OCI-LY3 (cell line): ENCODE results near the gene SNX33.
"Not testable (repeated sequence)": the region's sequence is repeated elsewhere in the genome, so short reads cannot be mapped to it uniquely, and the experiment has no call there.

Experiments used
- H2AFZ ChIP-seq: fragments of 200-600, 300-600 bp; shearing (Covaris generic); 2 replicates; pipeline ENCODE4 v1.6.0; 2014; ENCODE audit warnings: antibody characterized with exemption, low read depth, low read length
- H3K27ac ChIP-seq: fragments of 200-600, 300-600 bp; sonication (generic); 2 replicates; pipeline ENCODE4 v1.5.1; 2014; ENCODE audit warnings: mild to moderate bottlenecking, low read length, moderate library complexity, mixed read lengths
- H3K27me3 ChIP-seq: fragments of 200-600, 300-600 bp; sonication (generic); 2 replicates; pipeline ENCODE4 v1.6.1; 2014; ENCODE audit warnings: low read depth, low read length, mixed read lengths
- H3K36me3 ChIP-seq: fragments of 200-600, 300-600 bp; sonication (generic); replicated peaks from 2 replicates; pipeline ENCODE3; 2014; ENCODE audit warnings: low read depth, low read length, mixed read lengths
- H3K4me1 ChIP-seq: fragments of 300-600, 200-600 bp; sonication (generic); 2 replicates; pipeline ENCODE4 v1.6.1; 2014; ENCODE audit warnings: low read length, mixed read lengths
- H3K4me2 ChIP-seq: fragments of 200-600, 300-600 bp; sonication (generic); 2 replicates; pipeline ENCODE4 v1.6.1; 2014; ENCODE audit warnings: low read length, mixed read lengths
- H3K4me3 ChIP-seq: fragments of 300-600, 200-600 bp; sonication (generic); 2 replicates; pipeline ENCODE4 v1.5.1; 2014; ENCODE audit warnings: antibody characterized with exemption, mild to moderate bottlenecking, low read length, moderate library complexity
- H3K79me2 ChIP-seq: fragments of 300-600, 200-600 bp; shearing (Covaris generic); 2 replicates; pipeline ENCODE4 v1.6.1; 2014; ENCODE audit warnings: mild to moderate bottlenecking, low read length, mixed read lengths
- H3K9ac ChIP-seq: fragments of 300-600, 200-600 bp; shearing (Covaris generic); 2 replicates; pipeline ENCODE4 v1.6.0; 2014; ENCODE audit warnings: mild to moderate bottlenecking, low read length, moderate library complexity
- H3K9me3 ChIP-seq: fragments of 200-600, 300-600 bp; shearing (Covaris generic); 2 replicates; pipeline ENCODE4 v1.6.1; 2014; ENCODE audit warnings: low read length, mixed read lengths; ENCODE audit not compliant: insufficient read depth
- H4K20me1 ChIP-seq: fragments of 200-600, 300-600 bp; sonication (generic); 2 replicates; pipeline ENCODE4 v1.6.1; 2016; ENCODE audit warnings: low read length, mixed read lengths; ENCODE audit not compliant: insufficient read depth
- CTCF ChIP-seq: fragments of 200-600, 300-600 bp; sonication (generic); IDR thresholded peaks from 2 replicates; pipeline ENCODE4 v1.5.1; 2014; ENCODE audit warnings: antibody characterized with exemption, low read length, low read depth
- EZH2phosphoT487 ChIP-seq: fragments of 200-600 bp; shearing (Covaris generic); IDR thresholded peaks from 2 replicates; pipeline ENCODE4 v1.6.1; 2018; ENCODE audit warnings: antibody characterized with exemption, mixed run types, low read depth

SNX33 gene

GRCh38 chr15:75682181-75683135 lies 34.7 kb downstream of the SNX33 start:
- Histone ChIP-seq H3K4me2 (no peak overlapping the region), H2AFZ (no peak overlapping the region), H3K4me3 (no peak overlapping the region), H4K20me1 (no peaks in the 10 kb centered on the region), H3K9me3 (no peaks in the 10 kb centered on the region), H3K4me1 (peaks cover 8% of the 10 kb centered on the region), H3K27ac (no peak overlapping the region), H3K9ac (no peak overlapping the region), H3K27me3 (peaks cover 4% of the 10 kb centered on the region; the same call in 1 of the 2 replicates), H3K36me3 (no peaks in the 10 kb centered on the region), H3K79me2 (no peaks in the 10 kb centered on the region)
- TF ChIP-seq EZH2phosphoT487: no peak
- TF ChIP-seq CTCF: no peak

- H3K79me2 ChIP-seq, H3K27me3 ChIP-seq, H3K9ac ChIP-seq, H3K27ac ChIP-seq, H4K20me1 ChIP-seq, H3K36me3 ChIP-seq, H3K4me1 ChIP-seq, H3K9me3 ChIP-seq: not testable (repeated sequence)
- H3K4me3 ChIP-seq: 0 out of 2 replicates have a peak overlapping the region, but pooled peaks have one; percentile 29
- peak overlapping the region; percentile 12; the same call in 1 of the 2 replicates for H2AFZ ChIP-seq
- peak; percentile 77 for TF ChIP-seq CTCF
- H3K4me2 ChIP-seq: peak overlapping the region; percentile 39
Observed at GRCh38 chr15:75683646-75684312, 36.1 kb downstream of the SNX33 start.

GRCh38 chr15:75684648-75685047 lies 36.9 kb downstream of the SNX33 start:
- Histone ChIP-seq H4K20me1 (no peaks in the 10 kb centered on the region), H3K9me3 (no peaks in the 10 kb centered on the region), H3K27ac (no peak overlapping the region), H2AFZ (no peak overlapping the region), H3K4me3 (no peak overlapping the region), H3K79me2 (no peaks in the 10 kb centered on the region), H3K9ac (no peak overlapping the region), H3K27me3 (no peaks in the 10 kb centered on the region), H3K4me2 (no peak overlapping the region), H3K36me3 (no peaks in the 10 kb centered on the region), H3K4me1 (peaks cover 8% of the 10 kb centered on the region)
- TF ChIP-seq CTCF (no peak), EZH2phosphoT487 (no peak)

GRCh38 chr15:75685195-75685594 lies 37.5 kb downstream of the SNX33 start:
- Histone ChIP-seq H3K27ac (no peak overlapping the region), H3K9me3 (no peaks in the 10 kb centered on the region), H4K20me1 (no peaks in the 10 kb centered on the region), H3K9ac (no peak overlapping the region), H3K4me1 (peaks cover 8% of the 10 kb centered on the region), H2AFZ (no peak overlapping the region), H3K36me3 (no peaks in the 10 kb centered on the region), H3K79me2 (no peaks in the 10 kb centered on the region), H3K4me2 (no peak overlapping the region), H3K27me3 (no peaks in the 10 kb centered on the region), H3K4me3 (no peak overlapping the region)
- TF ChIP-seq EZH2phosphoT487 (no peak), CTCF (no peak)
